Measurements from ENCODE around the gene SAMHD1. TPM values are rescaled to one million over a fixed set of nuclear protein-coding genes. Genes with fewer than 3 reads are reported as not detected.
A peak's percentile ranks its signal among the peaks of the same experiment; 100 is the strongest.
"Not testable (repeated sequence)": the region's sequence is repeated elsewhere in the genome, so short reads cannot be mapped to it uniquely, and the experiment has no call there.

Gene SAMHD1
- total and polyA plus RNA-seq, 7 donors: 17.0 to 36.4 (median 26.2) TPM

DNA sequence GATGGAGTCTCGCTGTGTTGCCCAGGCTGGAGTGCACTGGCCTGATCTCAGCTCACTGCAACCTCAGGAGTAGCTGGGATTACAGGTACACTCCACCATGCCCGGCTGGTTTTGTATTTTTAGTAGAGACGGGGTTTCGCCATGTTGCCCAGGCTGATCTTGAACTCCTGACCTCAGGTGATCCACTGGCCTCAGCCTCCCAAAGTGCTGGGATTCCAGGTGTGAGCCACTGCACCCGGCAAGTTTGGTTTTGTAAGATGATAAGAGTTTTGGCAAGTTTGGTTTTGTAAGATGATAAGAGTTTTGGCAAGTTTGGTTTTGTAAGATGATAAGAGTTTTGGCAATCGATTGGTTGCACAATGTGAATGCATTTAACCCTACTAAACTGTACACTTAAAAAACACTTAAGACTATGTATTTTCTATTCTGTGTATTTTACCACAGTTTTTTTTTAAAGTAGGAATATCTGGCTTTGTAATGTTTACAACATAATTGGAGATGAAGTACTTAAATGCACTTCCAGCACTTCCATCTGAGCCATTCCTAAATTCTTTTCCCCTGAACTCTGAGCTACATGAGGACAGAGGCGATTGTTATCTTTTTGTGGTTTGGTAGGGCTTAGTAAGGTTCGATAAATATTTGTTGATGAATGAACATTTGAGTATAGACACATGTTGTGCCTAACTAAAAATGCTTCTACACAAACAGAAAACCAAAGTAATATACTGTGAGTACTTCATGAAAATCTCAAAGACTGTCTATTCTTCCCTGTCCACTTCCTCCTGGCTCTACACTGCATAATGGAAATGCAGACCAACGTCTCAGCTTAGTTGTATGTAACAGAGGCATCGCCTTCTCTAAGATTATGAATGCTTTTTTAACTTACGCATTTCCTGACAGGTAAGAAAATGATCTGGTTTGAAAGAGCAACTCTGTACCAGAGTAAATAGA is 18.8 kb downstream of the SAMHD1 start:
- DNase-seq: no peak
- H3K4me3 ChIP-seq: no peak overlapping the region
- ATAC-seq: peak in 1 of 4 donors; percentile 13
- TF ChIP-seq CTCF (IDR thresholded peaks at IDR 0.05): no peak
- 56 to 72% (median 56%) methylated on average over 10 to 11 of the region's 11 CpGs for WGBS, 3 donors
- no peaks in the 10 kb centered on the region for H3K9me3 ChIP-seq
- peaks cover 18% of the 10 kb centered on the region for H3K4me1 ChIP-seq
- H3K27me3 ChIP-seq (ENCODE audit: insufficient read depth in 3 of 3, low read length in 2 of 3): no peaks in the 10 kb centered on the region
- H3K36me3 ChIP-seq (ENCODE audit: insufficient read depth in 1 of 2, low read depth in 1 of 2): peaks cover 0 to 45% of the 10 kb centered on the region in 2 donors
- no peak overlapping the region for H3K27ac ChIP-seq
- intact Hi-C loops (cut with DNase I): no loop called here

GRCh38 chr20:36932067-36932466 is 19.4 kb downstream of the SAMHD1 start:
- H3K4me3 ChIP-seq; H3K9me3 ChIP-seq; H3K27ac ChIP-seq; intact Hi-C loops (cut with DNase I); DNase-seq; H3K27me3 ChIP-seq (ENCODE audit: insufficient read depth in 3 of 3, low read length in 2 of 3): not testable (repeated sequence)
- peak in 3 of 4 donors; percentile 23 to 54 (median 34) for ATAC-seq
- H3K36me3 ChIP-seq (ENCODE audit: insufficient read depth in 1 of 2, low read depth in 1 of 2): peaks cover 0 to 52% of the 10 kb centered on the region in 2 donors
- H3K4me1 ChIP-seq: peaks cover 11% of the 10 kb centered on the region
- WGBS, 3 donors: 48 to 71% (median 52%) methylated on average over 11 to 12 of the region's 12 CpGs

DNA sequence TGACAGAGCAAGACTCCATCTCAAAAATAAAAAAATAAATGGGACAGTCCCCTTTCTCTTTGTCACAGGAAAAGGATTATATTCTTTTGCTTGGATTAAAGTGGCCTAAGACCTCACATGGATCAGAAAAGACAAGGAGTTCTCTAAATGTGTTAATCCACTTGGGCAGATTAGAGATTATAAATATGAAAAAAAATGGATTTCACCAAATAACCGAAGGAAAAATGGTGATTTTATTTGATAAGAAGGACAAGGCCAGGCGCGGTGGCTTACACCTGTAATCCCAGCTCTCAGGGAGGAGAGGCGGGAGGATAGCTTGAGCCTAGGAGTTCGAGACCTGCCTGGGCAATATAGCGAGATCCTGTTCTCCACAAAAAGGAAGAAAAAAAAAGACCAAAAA is 21.8 kb downstream of the SAMHD1 start:
- Histone ChIP-seq H3K27me3 (ENCODE audit: insufficient read depth in 3 of 3, low read length in 2 of 3) (no peaks in the 10 kb centered on the region), H3K4me1 (peaks cover 3% of the 10 kb centered on the region), H3K27ac (no peak overlapping the region), H3K4me3 (no peak overlapping the region), H3K9me3 (no peaks in the 10 kb centered on the region), H3K36me3 (ENCODE audit: insufficient read depth in 1 of 2, low read depth in 1 of 2) (peaks cover 0 to 67% of the 10 kb centered on the region in 2 donors)
- intact Hi-C loops (cut with DNase I): no loop called here
- TF ChIP-seq CTCF (IDR thresholded peaks at IDR 0.05): no peak
- ATAC-seq: no peak
- WGBS, 3 donors: 97 to 98% (median 97%) methylated on average over 6 of the region's 6 CpGs
- DNase-seq: no peak

DNA sequence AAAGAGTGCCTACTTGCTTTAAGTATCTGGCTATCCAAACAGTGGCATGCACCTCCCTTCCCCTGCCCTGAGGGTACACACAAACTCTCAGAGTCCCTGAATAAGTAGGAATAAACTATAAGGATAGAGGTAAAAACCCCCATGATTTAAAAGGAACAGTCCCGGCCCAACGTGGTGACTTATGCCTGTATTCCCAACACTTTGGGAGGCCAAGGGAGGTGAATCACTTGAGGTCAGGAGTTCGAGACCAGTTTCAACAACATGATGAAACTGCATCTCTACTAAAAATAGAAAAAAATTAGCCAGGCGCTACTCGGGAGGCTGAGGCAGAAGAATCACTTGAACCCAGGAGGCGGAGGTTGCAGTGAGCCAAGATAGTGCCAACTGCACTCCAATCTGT is 22.2 kb downstream of the SAMHD1 start:
- ATAC-seq (peak in 3 of 4 donors; percentile 14 to 46 (median 22)), DNase-seq (no peak)
- WGBS, 3 donors: 72 to 81% (median 74%) methylated on average over 6 of the region's 6 CpGs
- H3K4me1 ChIP-seq: peaks cover 3% of the 10 kb centered on the region
- intact Hi-C loops (cut with DNase I): no loop called here
- H3K36me3 ChIP-seq (ENCODE audit: insufficient read depth in 1 of 2, low read depth in 1 of 2): peaks cover 0 to 66% of the 10 kb centered on the region in 2 donors
- no peak overlapping the region for H3K27ac ChIP-seq
- TF ChIP-seq CTCF (IDR thresholded peaks at IDR 0.05): no peak
- no peaks in the 10 kb centered on the region for H3K27me3 ChIP-seq (ENCODE audit: insufficient read depth in 3 of 3, low read length in 2 of 3)
- no peaks in the 10 kb centered on the region for H3K9me3 ChIP-seq
- no peak overlapping the region for H3K4me3 ChIP-seq

- WGBS, 3 donors: 78 to 94% (median 89%) methylated on average over 1 of the region's 1 CpG
- no peaks in the 10 kb centered on the region for H3K27me3 ChIP-seq (ENCODE audit: insufficient read depth in 3 of 3, low read length in 2 of 3)
- H3K4me3 ChIP-seq: no peak overlapping the region
- H3K36me3 ChIP-seq (ENCODE audit: insufficient read depth in 1 of 2, low read depth in 1 of 2): peaks cover 0 to 75% of the 10 kb centered on the region in 2 donors
- H3K4me1 ChIP-seq: peaks cover 3% of the 10 kb centered on the region
- no peaks in the 10 kb centered on the region for H3K9me3 ChIP-seq
- H3K27ac ChIP-seq: no peak overlapping the region
- ATAC-seq: no peak
- no peak for TF ChIP-seq CTCF (IDR thresholded peaks at IDR 0.05)
- intact Hi-C loops (cut with DNase I): no loop called here
- DNase-seq: no peak
Observed at GRCh38 chr20:36927704-36928103, 23.8 kb downstream of the SAMHD1 start.
